Trophoblast cell (in vitro differentiated cells and primary cell): ENCODE data around the gene MTHFD1L.

Source experiments
- DNase-seq, 2 donors: peaks; one replicate each; pipeline ENCODE4 v3.0.0-alpha.2; 2016
- H2AFZ ChIP-seq: 2 replicates; pipeline ENCODE4 v1.6.1; 2013; ENCODE audit warnings: low read length, moderate library complexity, mild to moderate bottlenecking; ENCODE audit not compliant: insufficient read depth, poor library complexity
- H2AK5ac ChIP-seq: 2 replicates; pipeline ENCODE4 v1.6.1; 2013; ENCODE audit warnings: mild to moderate bottlenecking, low read length
- H2BK120ac ChIP-seq: 2 replicates; pipeline ENCODE4 v1.6.1; 2013; ENCODE audit warnings: low read length, mild to moderate bottlenecking, moderate library complexity; ENCODE audit not compliant: insufficient read depth, poor library complexity
- H2BK12ac ChIP-seq: 2 replicates; pipeline ENCODE4 v1.6.1; 2013; ENCODE audit warnings: mild to moderate bottlenecking, low read length, moderate library complexity
- H2BK5ac ChIP-seq: 2 replicates; pipeline ENCODE4 v1.6.1; 2013; ENCODE audit warnings: low read length, low read depth, moderate library complexity, mild to moderate bottlenecking; ENCODE audit not compliant: poor library complexity
- H3K14ac ChIP-seq: 2 replicates; pipeline ENCODE4 v1.6.1; 2013; ENCODE audit warnings: mild to moderate bottlenecking, low read length
- H3K18ac ChIP-seq: 2 replicates; pipeline ENCODE4 v1.6.1; 2013; ENCODE audit warnings: mild to moderate bottlenecking, low read length
- H3K23ac ChIP-seq: 2 replicates; pipeline ENCODE4 v1.6.1; 2013; ENCODE audit warnings: low read length
- H3K27ac ChIP-seq: 2 replicates; pipeline ENCODE4 v1.5.1; 2013; ENCODE audit warnings: low read depth, mild to moderate bottlenecking, inconsistent platforms, low read length, moderate library complexity
- H3K27me3 ChIP-seq: 2 replicates; pipeline ENCODE4 v1.6.1; 2013; ENCODE audit warnings: inconsistent platforms, mild to moderate bottlenecking, low read length, moderate library complexity; ENCODE audit not compliant: insufficient read depth
- H3K36me3 ChIP-seq, 2 experiments: 1 replicate in 1 of 2; 2 replicates in 1 of 2; pipeline ENCODE4 v1.6.1; 2013; ENCODE audit warnings: low read length in 2 of 2, mild to moderate bottlenecking in 2 of 2, moderate library complexity in 1 of 2; ENCODE audit not compliant: insufficient read depth in 2 of 2, control insufficient read depth in 1 of 2
- H3K4ac ChIP-seq: 2 replicates; pipeline ENCODE4 v1.6.1; 2013; ENCODE audit warnings: low read depth, mild to moderate bottlenecking, low read length, moderate library complexity
- H3K4me1 ChIP-seq, 2 experiments: 1 replicate in 1 of 2; 2 replicates in 1 of 2; pipeline ENCODE4 v1.6.1; 2013; ENCODE audit warnings: low read length in 2 of 2, mild to moderate bottlenecking in 2 of 2, moderate library complexity in 1 of 2; ENCODE audit not compliant: insufficient read depth in 2 of 2, control insufficient read depth in 1 of 2
- H3K4me2 ChIP-seq: 2 replicates; pipeline ENCODE4 v1.6.1; 2013; ENCODE audit warnings: inconsistent platforms, mild to moderate bottlenecking, low read length, moderate library complexity
- H3K4me3 ChIP-seq: 2 replicates; pipeline ENCODE4 v1.5.1; 2013; ENCODE audit warnings: mild to moderate bottlenecking, low read depth, low read length, inconsistent platforms
- H3K79me1 ChIP-seq: one replicate; pipeline ENCODE4 v1.6.1; 2013; ENCODE audit warnings: low read length
- H3K79me2 ChIP-seq: 2 replicates; pipeline ENCODE4 v1.6.1; 2013; ENCODE audit warnings: low read length, mild to moderate bottlenecking; ENCODE audit not compliant: control insufficient read depth, insufficient read depth, poor library complexity
- H3K9ac ChIP-seq: 2 replicates; pipeline ENCODE4 v1.6.1; 2013; ENCODE audit warnings: mild to moderate bottlenecking, low read length
- H3K9me3 ChIP-seq: 2 replicates; pipeline ENCODE4 v1.6.1; 2013; ENCODE audit warnings: low read depth, mild to moderate bottlenecking, control low read depth, inconsistent platforms, low read length; ENCODE audit not compliant: insufficient read depth
- H4K12ac ChIP-seq: 2 replicates; pipeline ENCODE4 v1.6.1; 2013; ENCODE audit warnings: low read depth, mild to moderate bottlenecking, low read length, moderate library complexity
- H4K8ac ChIP-seq: 2 replicates; pipeline ENCODE4 v1.6.1; 2013; ENCODE audit warnings: low read depth, mild to moderate bottlenecking, low read length, moderate library complexity
- H4K91ac ChIP-seq: one replicate; pipeline ENCODE4 v1.6.1; 2013; ENCODE audit warnings: low read depth, mild to moderate bottlenecking, low read length, moderate library complexity
- WGBS: extraction: QIAGEN DNeasy Blood & Tissue Kit; methylation state at CpG from one replicate; pipeline ENCODE4 v1.1.7; 2013; ENCODE audit warnings: missing lambda C conversion rate; ENCODE audit not compliant: insufficient read length, insufficient coverage; ENCODE audit errors: extremely low coverage; 5-methylcytosine and 5-hydroxymethylcytosine counted together

MTHFD1L gene

GRCh38 chr6:151095538-151096254, 230.2 kb downstream of the MTHFD1L start:
- Histone ChIP-seq H3K79me1 (peaks cover 2% of the 10 kb centered on the region), H2AK5ac (no peak overlapping the region), H3K79me2 (no peaks in the 10 kb centered on the region), H3K27me3 (no peaks in the 10 kb centered on the region), H3K9me3 (peaks cover 4% of the 10 kb centered on the region), H2BK5ac (no peak overlapping the region), H3K4me2 (no peak overlapping the region), H3K27ac (no peak overlapping the region), H3K4me3 (no peak overlapping the region), H3K23ac (no peak overlapping the region), H3K4ac (no peak overlapping the region), H4K12ac (no peak overlapping the region), H2AFZ (no peak overlapping the region), H3K36me3 (peaks cover 11 to 12% of the 10 kb centered on the region in 2 experiments), H2BK120ac (no peak overlapping the region), H4K8ac (no peak overlapping the region), H2BK12ac (no peak overlapping the region), H4K91ac (no peak overlapping the region), H3K4me1 (peaks cover 8 to 12% of the 10 kb centered on the region in 2 experiments), H3K9ac (no peak overlapping the region), H3K18ac (no peak overlapping the region), H3K14ac (no peak overlapping the region)
- no CpG with 5 or more reads among the region's 6 CpGs for WGBS
- no peak for DNase-seq

GRCh38 chr6:151096255-151096612, 230.7 kb downstream of the MTHFD1L start:
- Histone ChIP-seq H3K9me3 (peaks cover 2% of the 10 kb centered on the region), H3K4ac (no peak overlapping the region), H2BK12ac (no peak overlapping the region), H2AK5ac (no peak overlapping the region), H3K4me1 (peaks cover 5 to 10% of the 10 kb centered on the region in 2 experiments), H4K91ac (no peak overlapping the region), H3K79me1 (peaks cover 2% of the 10 kb centered on the region), H4K12ac (no peak overlapping the region), H4K8ac (no peak overlapping the region), H3K14ac (no peak overlapping the region), H3K27ac (no peak overlapping the region), H3K23ac (no peak overlapping the region), H3K79me2 (no peaks in the 10 kb centered on the region), H3K4me3 (no peak overlapping the region), H3K27me3 (no peaks in the 10 kb centered on the region), H3K18ac (no peak overlapping the region), H3K4me2 (no peak overlapping the region), H3K9ac (no peak overlapping the region), H2BK120ac (no peak overlapping the region), H2BK5ac (no peak overlapping the region), H2AFZ (no peak overlapping the region), H3K36me3 (peaks cover 11 to 12% of the 10 kb centered on the region in 2 experiments)
- no CpG with 5 or more reads among the region's 4 CpGs for WGBS
- no peak for DNase-seq

- Histone ChIP-seq H3K9ac (no peak overlapping the region), H3K79me1 (peaks cover under 1% of the 10 kb centered on the region), H3K18ac (no peak overlapping the region), H3K4me3 (no peak overlapping the region), H2AK5ac (no peak overlapping the region), H3K27ac (no peak overlapping the region), H3K4me1 (peaks cover under 1 to 4% of the 10 kb centered on the region in 2 experiments), H3K14ac (no peak overlapping the region), H4K8ac (no peak overlapping the region), H4K91ac (no peak overlapping the region), H3K4ac (no peak overlapping the region), H2BK12ac (no peak overlapping the region), H3K36me3 (peaks cover 11 to 12% of the 10 kb centered on the region in 2 experiments), H3K79me2 (no peaks in the 10 kb centered on the region), H3K9me3 (peaks cover 2% of the 10 kb centered on the region), H2AFZ (no peak overlapping the region), H3K4me2 (no peak overlapping the region), H2BK120ac (no peak overlapping the region), H3K27me3 (no peaks in the 10 kb centered on the region), H4K12ac (no peak overlapping the region), H2BK5ac (no peak overlapping the region), H3K23ac (no peak overlapping the region)
- no peak for DNase-seq
- no CpG with 5 or more reads among the region's 8 CpGs for WGBS
These were observed 231.4 kb downstream of the MTHFD1L start for GRCh38 chr6:151096691-151097606.

GRCh38 chr6:151098166-151098565, 232.7 kb downstream of the MTHFD1L start:
- DNase-seq: no peak
- no CpG with 5 or more reads among the region's 4 CpGs for WGBS
- Histone ChIP-seq H3K4ac (no peak overlapping the region), H4K8ac (no peak overlapping the region), H4K12ac (no peak overlapping the region), H3K27me3 (no peaks in the 10 kb centered on the region), H3K4me3 (no peak overlapping the region), H4K91ac (no peak overlapping the region), H2BK12ac (no peak overlapping the region), H3K9ac (no peak overlapping the region), H3K23ac (no peak overlapping the region), H3K4me1 (peaks cover 1 to 2% of the 10 kb centered on the region in 2 experiments), H2BK120ac (no peak overlapping the region), H3K9me3 (peaks cover 2% of the 10 kb centered on the region), H3K27ac (no peak overlapping the region), H3K14ac (no peak overlapping the region), H3K79me1 (no peaks in the 10 kb centered on the region), H3K36me3 (peaks cover 7 to 9% of the 10 kb centered on the region in 2 experiments), H3K79me2 (no peaks in the 10 kb centered on the region), H3K4me2 (no peak overlapping the region), H3K18ac (no peak overlapping the region), H2AK5ac (no peak overlapping the region), H2BK5ac (no peak overlapping the region), H2AFZ (no peak overlapping the region)
